WI38 (cell line): ENCODE results near the gene KIAA0319L.

Source experiments
- H3K4me3 ChIP-seq: 2 replicates; pipeline ENCODE4 v1.5.1; 2011; ENCODE audit warnings: low read depth, mild to moderate bottlenecking, control low read depth, low read length
- CTCF ChIP-seq: IDR thresholded peaks from 2 replicates; pipeline ENCODE4 v1.5.1; 2012; ENCODE audit warnings: low read depth, mild to moderate bottlenecking, control low read depth, low read length

The KIAA0319L gene

GRCh38 chr1:35401049-35401448 lies 156.2 kb downstream of the KIAA0319L start:
- no peak for TF ChIP-seq CTCF
- no peak overlapping the region for H3K4me3 ChIP-seq

- H3K4me3 ChIP-seq: no peak overlapping the region
- TF ChIP-seq CTCF: no peak
Observed at GRCh38 chr1:35398739-35399138, 158.5 kb downstream of the KIAA0319L start.

DNA sequence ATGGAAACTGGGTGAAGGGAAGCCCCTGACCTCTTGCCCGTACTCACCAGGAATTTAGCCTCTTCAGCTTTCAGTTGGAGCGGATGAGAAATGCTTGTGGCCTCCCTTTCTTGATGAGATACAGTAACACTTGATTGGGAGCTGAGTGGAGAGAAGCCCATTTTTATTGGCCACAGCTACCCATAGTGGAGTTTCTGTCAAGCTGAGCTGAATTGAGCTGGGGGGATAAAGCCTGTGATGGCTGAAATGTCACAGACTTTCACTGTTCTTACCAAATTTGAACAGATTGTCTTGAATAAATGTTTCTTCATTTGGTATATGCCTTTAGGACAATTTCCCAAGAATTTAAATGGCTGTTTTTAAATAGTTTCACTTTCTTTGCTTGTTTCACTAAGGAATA lies 162.8 kb downstream of the KIAA0319L start:
- H3K4me3 ChIP-seq: no peak overlapping the region
- no peak for TF ChIP-seq CTCF

DNA sequence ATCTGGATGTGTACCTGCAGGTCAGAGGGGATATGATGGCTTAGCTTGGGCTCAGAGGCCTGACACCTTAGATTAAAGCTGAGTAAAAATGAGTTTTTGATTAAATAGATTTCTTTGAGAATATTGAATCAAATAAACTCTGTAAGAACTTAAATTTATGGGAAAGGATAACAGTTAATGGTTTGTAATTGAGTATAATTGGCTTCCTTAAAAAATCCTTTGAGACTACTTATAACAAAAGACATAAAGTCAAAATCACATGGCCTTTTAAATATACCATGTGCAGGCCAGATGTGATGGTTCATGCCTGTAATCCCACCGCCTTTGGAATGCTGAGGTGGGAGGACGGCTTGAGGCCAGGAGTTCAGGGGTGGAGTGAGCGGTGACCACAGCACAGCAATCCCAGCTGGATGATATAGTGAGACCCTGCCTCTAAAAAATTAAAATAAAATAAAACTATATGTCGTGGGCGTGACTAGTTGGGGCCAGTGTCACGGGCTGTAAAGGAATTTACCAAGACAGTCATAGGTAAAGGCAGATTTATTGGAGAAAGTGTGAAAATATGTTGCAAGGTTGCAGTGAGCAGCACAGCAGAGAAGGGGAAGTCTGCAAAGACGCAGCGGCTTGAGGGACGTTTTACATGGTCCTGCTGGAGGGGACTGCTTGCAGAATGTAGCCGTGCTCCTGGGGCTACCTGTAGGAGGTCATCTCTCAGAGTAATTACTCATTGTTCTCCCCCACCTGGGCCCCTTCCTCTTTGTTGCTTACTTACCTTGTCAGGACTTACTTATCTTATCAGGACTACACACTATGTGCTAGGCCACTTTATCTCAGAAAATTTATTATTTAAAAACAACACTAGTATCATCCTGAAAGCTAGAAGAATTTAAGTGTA lies 166.4 kb downstream of the KIAA0319L start:
- H3K4me3 ChIP-seq: no peak overlapping the region
- no peak for TF ChIP-seq CTCF

- no peak for TF ChIP-seq CTCF
- no peak overlapping the region for H3K4me3 ChIP-seq
Observed at GRCh38 chr1:35386959-35387358, 170.2 kb downstream of the KIAA0319L start.

DNA sequence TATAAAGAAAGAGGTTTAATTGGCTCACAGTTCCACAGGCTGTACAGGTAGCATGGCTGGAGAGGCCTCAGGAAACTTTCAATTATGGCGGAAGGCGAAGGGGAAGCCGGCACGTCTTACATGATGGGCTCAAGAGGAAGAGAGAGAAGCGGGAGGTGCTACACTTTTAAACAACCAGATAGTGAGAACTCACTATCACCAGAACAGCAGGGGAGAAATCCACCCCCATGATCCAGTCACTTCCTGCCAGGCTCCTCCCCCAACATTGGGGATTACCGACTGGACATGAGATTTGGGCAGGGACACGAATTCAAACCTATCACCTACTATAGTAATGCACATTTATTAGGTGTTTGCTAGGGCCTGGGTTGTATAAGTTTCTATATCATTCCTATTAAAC lies 170.9 kb downstream of the KIAA0319L start:
- no peak overlapping the region for H3K4me3 ChIP-seq
- TF ChIP-seq CTCF: no peak
